ENCODE data around the gene SNRK. TPM values are rescaled to one million over a fixed set of nuclear protein-coding genes. Genes with fewer than 3 reads are reported as not detected.

The SNRK gene
- total and polyA plus RNA-seq, 2 donors (not counting 3 experiments of a cell fraction or from before 2014, with no cell fraction given), result 43.3 to 99.9 TPM

- no peak for DNase-seq (ENCODE audit: low read depth, low spot score)
- H3K9ac ChIP-seq (replicated peaks; ENCODE audit: extremely low read depth, insufficient read depth, low read length), result no peak overlapping the region
- H3K9me1 ChIP-seq (replicated peaks; ENCODE audit: control insufficient read depth, extremely low read depth, insufficient read depth, low read length), result no peaks in the 10 kb centered on the region
- no peak overlapping the region for H3K4me2 ChIP-seq (ENCODE audit: insufficient read depth, low read length)
- H4K20me1 ChIP-seq (replicated peaks; ENCODE audit: control insufficient read depth, extremely low read depth, insufficient read depth, low read length), result no peaks in the 10 kb centered on the region
- BruUV-seq (replicated peaks), result no TSS peak
- H3K4me3 ChIP-seq (replicated peaks in 1 of 3; ENCODE audit: insufficient read depth in 1 of 3, low read depth in 1 of 3, low read length in 3 of 3), result no peak overlapping the region
- H3K9me3 ChIP-seq (replicated peaks; ENCODE audit: control insufficient read depth, insufficient read depth, low read length), result no peaks in the 10 kb centered on the region
- H3K79me2 ChIP-seq (ENCODE audit: control insufficient read depth, insufficient read depth, low read length), result no peaks in the 10 kb centered on the region
- ChIA-PET POLR2A (no interaction called here), CTCF (no interaction called here)
- TF ChIP-seq FOS (IDR thresholded peaks at IDR 0.05; ENCODE audit: borderline replicate concordance, insufficient read depth, low read length) (no peak), CTCF (IDR thresholded peaks at IDR 0.05; ENCODE audit: extremely low read depth in 1 of 2, insufficient read depth in 1 of 2, low read depth in 1 of 2, low read length in 2 of 2) (no peak), POLR2A (IDR thresholded peaks at IDR 0.05; ENCODE audit: low read depth, low read length) (no peak), GATA2 (IDR thresholded peaks at IDR 0.05; ENCODE audit: insufficient read depth, insufficient read length, low read depth, low read length) (no peak), EZH2 (IDR thresholded peaks at IDR 0.05; ENCODE audit: borderline replicate concordance, low read depth, low read length, severe bottlenecking) (no peak), MYC (IDR thresholded peaks at IDR 0.05; ENCODE audit: low read depth, low read length) (no peak), POLR2AphosphoS5 (IDR thresholded peaks at IDR 0.05; ENCODE audit: insufficient read depth, low read depth, low read length) (no peak), JUN (IDR thresholded peaks at IDR 0.05; ENCODE audit: borderline replicate concordance, insufficient read depth, insufficient read length, low read depth) (no peak), MAX (IDR thresholded peaks at IDR 0.05; ENCODE audit: insufficient read depth, insufficient read length) (no peak)
- dilution Hi-C loops (cut with MboI; ENCODE audit: extremely low pct_ligation_motif_present, low sequenced_read_pairs) (no loop called here), intact Hi-C loops (cut with micrococcal nuclease) (no loop called here)
- H3K4me1 ChIP-seq (ENCODE audit: control insufficient read depth, extremely low read depth, insufficient read depth, low read length), result peaks cover 8% of the 10 kb centered on the region
- H3K36me3 ChIP-seq (ENCODE audit: control insufficient read depth in 2 of 2, extremely low read depth in 1 of 2, insufficient read depth in 2 of 2, low read length in 2 of 2), result peaks cover 0 to 4% of the 10 kb centered on the region in 2 experiments
- H3K27me3 ChIP-seq (ENCODE audit: control insufficient read depth in 2 of 2, insufficient read depth in 2 of 2, low read length in 2 of 2), result no peaks in the 10 kb centered on the region
- no peak overlapping the region for H3K27ac ChIP-seq (ENCODE audit: insufficient read depth, low read depth, low read length)
- FAIRE-seq, result no peak
- no peak overlapping the region for H2AFZ ChIP-seq (ENCODE audit: low read depth, low read length)
These were observed 83.3 kb downstream of the SNRK start for GRCh38 chr3:43369404-43370292.

Data from endothelial cell of umbilical vein (primary cell).